HL-60 (cell line): ENCODE data around the gene EPS8L3.
"Not testable (repeated sequence)": the region's sequence is repeated elsewhere in the genome, so short reads cannot be mapped to it uniquely, and the experiment has no call there.

Experiments used
- DNase-seq, 2 experiments: peaks; one replicate each; pipeline ENCODE4 v3.0.0-alpha.2; 2010 to 2020; ENCODE audit warnings: low read depth in 1 of 2, low spot score in 1 of 2
- H3K27ac ChIP-seq: fragments of 250-450 bp; sonication (Bioruptor Pico); replicated peaks from 2 replicates; pipeline ENCODE4 v1.5.1; 2020; ENCODE audit warnings: mild to moderate bottlenecking, moderate library complexity
- H3K27me3 ChIP-seq: fragments of 250-450 bp; sonication (Bioruptor Pico); 2 replicates; pipeline ENCODE4 v1.5.1; 2021; ENCODE audit warnings: mild to moderate bottlenecking, moderate library complexity; ENCODE audit not compliant: insufficient read depth, poor library complexity, severe bottlenecking
- H3K4me3 ChIP-seq: replicated peaks from 2 replicates; pipeline ENCODE4 v1.5.1; 2011; ENCODE audit warnings: mild to moderate bottlenecking, control low read depth, low read length; ENCODE audit not compliant: insufficient read depth
- CTCF ChIP-seq: IDR thresholded peaks from one replicate; pipeline ENCODE4 v1.5.1; 2011; ENCODE audit warnings: low read length, control low read depth, inconsistent platforms; ENCODE audit not compliant: insufficient read depth
- GABPA ChIP-seq: IDR thresholded peaks from 2 replicates; pipeline ENCODE4 v1.6.1; 2012; ENCODE audit warnings: low read depth
- POLR2AphosphoS5 ChIP-seq: IDR thresholded peaks from 2 replicates; pipeline ENCODE4 v1.6.1; 2012; ENCODE audit warnings: low read depth
- REST ChIP-seq: IDR thresholded peaks from 2 replicates; pipeline ENCODE4 v1.6.1; 2012; ENCODE audit warnings: low read depth; ENCODE audit not compliant: insufficient replicate concordance
- SPI1 ChIP-seq: IDR thresholded peaks from 2 replicates; pipeline ENCODE4 v1.6.1; 2012; ENCODE audit warnings: low read depth, mild to moderate bottlenecking, borderline replicate concordance

Gene EPS8L3

GRCh38 chr1:109799445-109799844 lies 35.7 kb upstream of the EPS8L3 start:
- DNase-seq, result no peak
- Histone ChIP-seq H3K4me3 (no peak overlapping the region), H3K27me3 (no peaks in the 10 kb centered on the region), H3K27ac (no peak overlapping the region)
- TF ChIP-seq SPI1 (no peak), GABPA (no peak), CTCF (no peak)

GRCh38 chr1:109797303-109797595 lies 33.5 kb upstream of the EPS8L3 start:
- not testable (repeated sequence) for H3K27me3 ChIP-seq, H3K4me3 ChIP-seq, H3K27ac ChIP-seq, DNase-seq

GRCh38 chr1:109796484-109797302 lies 33.0 kb upstream of the EPS8L3 start:
- no peak for DNase-seq
- H3K27ac ChIP-seq, result no peak overlapping the region
- H3K4me3 ChIP-seq, result no peak overlapping the region
- TF ChIP-seq REST (no peak), GABPA (no peak), CTCF (no peak), POLR2AphosphoS5 (no peak), SPI1 (no peak)
- no peaks in the 10 kb centered on the region for H3K27me3 ChIP-seq

- Histone ChIP-seq H3K27me3 (no peaks in the 10 kb centered on the region), H3K27ac (no peak overlapping the region; the same call in 1 of the 2 replicates), H3K4me3 (no peak overlapping the region)
- TF ChIP-seq POLR2AphosphoS5 (no peak), SPI1 (no peak), CTCF (no peak), GABPA (no peak), REST (no peak)
- DNase-seq, result no peak
These were observed 30.8 kb upstream of the EPS8L3 start for GRCh38 chr1:109794319-109795132.
